Gastroesophageal sphincter (tissue), 3 donors: ENCODE data around the gene SDF2.

Source experiments
- POLR2A ChIP-seq, 2 donors: fragments of 450-650 bp; IDR thresholded peaks; one replicate each; pipeline ENCODE4 v1.6.1; 2017; ENCODE audit warnings: antibody characterized with exemption in 2 of 2, mild to moderate bottlenecking in 2 of 2, moderate library complexity in 1 of 2
- POLR2AphosphoS5 ChIP-seq: sonication (generic); formaldehyde crosslinking; IDR thresholded peaks from one replicate; pipeline ENCODE4 v1.6.1; 2017; ENCODE audit warnings: antibody characterized with exemption
- TF ChIP-seq, protein P1 (sequence below), 4 experiments: fragments of 200-600 bp in 2 of 4; fragments of 450-650 bp in 2 of 4; sonication (generic) in 1 of 4; IDR thresholded peaks; one replicate each; pipeline ENCODE4 v1.5.1; 2017 to 2019; ENCODE audit warnings: antibody characterized with exemption in 4 of 4, mild to moderate bottlenecking in 2 of 4, moderate library complexity in 2 of 4

GRCh38 chr17:28657756-28658155 lies 4.0 kb downstream of the SDF2 start:
- TF ChIP-seq POLR2A (IDR thresholded peaks at IDR 0.05), result no peak
- TF ChIP-seq, protein P1, sequence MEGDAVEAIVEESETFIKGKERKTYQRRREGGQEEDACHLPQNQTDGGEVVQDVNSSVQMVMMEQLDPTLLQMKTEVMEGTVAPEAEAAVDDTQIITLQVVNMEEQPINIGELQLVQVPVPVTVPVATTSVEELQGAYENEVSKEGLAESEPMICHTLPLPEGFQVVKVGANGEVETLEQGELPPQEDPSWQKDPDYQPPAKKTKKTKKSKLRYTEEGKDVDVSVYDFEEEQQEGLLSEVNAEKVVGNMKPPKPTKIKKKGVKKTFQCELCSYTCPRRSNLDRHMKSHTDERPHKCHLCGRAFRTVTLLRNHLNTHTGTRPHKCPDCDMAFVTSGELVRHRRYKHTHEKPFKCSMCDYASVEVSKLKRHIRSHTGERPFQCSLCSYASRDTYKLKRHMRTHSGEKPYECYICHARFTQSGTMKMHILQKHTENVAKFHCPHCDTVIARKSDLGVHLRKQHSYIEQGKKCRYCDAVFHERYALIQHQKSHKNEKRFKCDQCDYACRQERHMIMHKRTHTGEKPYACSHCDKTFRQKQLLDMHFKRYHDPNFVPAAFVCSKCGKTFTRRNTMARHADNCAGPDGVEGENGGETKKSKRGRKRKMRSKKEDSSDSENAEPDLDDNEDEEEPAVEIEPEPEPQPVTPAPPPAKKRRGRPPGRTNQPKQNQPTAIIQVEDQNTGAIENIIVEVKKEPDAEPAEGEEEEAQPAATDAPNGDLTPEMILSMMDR (IDR thresholded peaks at IDR 0.05), result no peak
- TF ChIP-seq POLR2AphosphoS5, result no peak
